Measurements from ENCODE around the gene TMEM245.

Gene TMEM245

DNA sequence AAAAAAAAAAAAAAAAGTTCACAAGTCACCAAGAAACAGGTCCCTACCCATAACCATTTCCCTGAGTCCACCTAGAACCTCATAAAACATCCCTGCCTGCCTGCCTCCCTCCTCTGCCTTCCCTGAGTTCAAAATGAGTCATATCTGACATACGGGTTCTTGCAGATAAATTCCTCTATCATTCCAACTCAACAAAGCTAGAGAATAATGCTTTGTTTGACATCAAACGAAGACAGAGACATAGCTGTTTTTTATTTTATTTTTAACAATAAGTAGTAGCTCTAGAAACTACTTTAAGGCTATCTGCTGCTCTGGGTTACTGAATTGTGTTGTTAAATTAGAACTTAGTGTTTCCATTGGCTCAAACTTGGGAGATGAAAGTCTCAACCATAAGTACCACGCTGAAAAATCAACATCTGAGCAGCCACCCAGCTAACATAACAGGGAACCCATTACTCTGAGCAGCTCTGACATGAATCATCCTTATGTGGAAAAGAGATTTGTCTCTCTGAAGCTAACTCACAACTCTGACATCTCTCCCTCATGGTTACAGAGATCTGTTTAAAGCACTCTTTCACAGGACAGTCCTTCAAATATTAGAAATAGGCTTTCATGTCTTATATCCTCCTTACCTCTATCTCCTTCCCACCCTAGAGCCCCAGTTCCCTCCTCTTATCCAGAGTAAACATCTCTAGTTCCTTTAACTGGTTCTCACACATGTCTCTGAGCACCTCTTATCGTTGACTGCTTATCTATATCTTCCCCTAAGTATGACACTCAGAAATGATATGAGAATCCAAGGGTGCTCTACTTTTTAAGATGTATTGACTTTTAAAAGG lies 12.1 kb downstream of the TMEM245 start:
- FAIRE-seq: peak; percentile 64

DNA sequence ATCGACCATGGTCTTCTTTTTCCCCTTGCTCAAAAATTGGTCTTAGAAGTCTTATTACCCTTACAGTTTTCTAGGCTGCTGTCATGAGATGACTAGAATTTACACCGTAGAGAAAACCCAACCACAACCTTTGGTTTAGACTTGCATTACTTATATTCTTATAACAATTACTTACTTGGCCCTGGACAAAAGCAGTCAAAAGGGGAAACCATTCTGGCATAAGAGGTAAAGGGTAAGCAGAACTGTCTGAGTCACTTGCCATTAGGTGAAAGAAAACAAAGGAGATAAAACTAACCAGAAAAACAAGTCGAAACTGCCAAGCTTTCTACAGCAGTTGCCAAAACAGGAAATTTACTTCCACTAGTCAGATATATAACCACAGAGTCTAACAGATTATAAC lies 17.9 kb downstream of the TMEM245 start:
- FAIRE-seq (peak; percentile 76), DNase-seq (ENCODE audit: insufficient read length, low spot score) (no peak)

More for the DNA sequence above, 12.1 kb downstream of the TMEM245 start:
- DNase-seq (ENCODE audit: insufficient read length, low spot score): no peak

DNA sequence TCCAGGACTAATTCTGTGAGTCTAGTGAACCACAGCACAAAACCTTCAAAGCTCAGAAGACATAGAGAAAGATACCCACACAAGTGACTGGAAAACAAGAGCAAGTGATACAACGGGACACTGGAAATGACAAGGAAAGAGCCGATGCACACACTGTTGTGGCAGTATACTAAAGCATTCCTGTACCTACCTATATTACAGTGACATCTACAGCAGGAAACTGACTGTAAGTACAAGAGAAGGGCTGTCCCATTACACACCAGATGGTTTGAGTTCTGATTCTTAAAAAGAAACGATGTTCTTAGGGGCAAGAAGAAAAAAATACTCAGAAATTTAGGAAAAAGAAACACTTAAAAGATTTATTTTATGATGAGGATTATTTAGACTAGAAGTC lies 18.5 kb downstream of the TMEM245 start:
- FAIRE-seq: no peak
- no peak for DNase-seq (ENCODE audit: insufficient read length, low spot score)

GRCh38 chr9:109100543-109101201 lies 19.1 kb downstream of the TMEM245 start:
- FAIRE-seq (no peak), DNase-seq (ENCODE audit: insufficient read length, low spot score) (no peak)

DNA sequence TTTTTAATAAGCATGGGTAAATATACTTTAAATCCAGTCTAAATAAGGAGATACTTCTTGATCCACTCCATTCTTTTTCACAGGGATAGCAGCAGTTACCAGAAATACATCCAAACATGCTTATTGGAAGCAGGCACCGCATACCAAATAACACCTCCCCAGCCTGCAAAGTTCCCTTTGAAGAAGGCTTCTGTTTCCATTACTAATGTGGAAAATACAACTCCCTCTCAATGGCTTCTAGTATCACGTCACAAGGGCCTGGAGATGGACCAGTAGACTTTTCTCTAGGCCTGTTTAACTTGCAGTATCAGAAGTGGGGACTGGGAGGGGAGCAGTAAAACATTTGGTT lies 20.8 kb downstream of the TMEM245 start:
- FAIRE-seq: peak; percentile 53
- no peak for DNase-seq (ENCODE audit: insufficient read length, low spot score)

- DNase-seq (ENCODE audit: insufficient read length, low spot score) (no peak), FAIRE-seq (no peak)
Observed at GRCh38 chr9:109098171-109098959, 21.4 kb downstream of the TMEM245 start.

DNA sequence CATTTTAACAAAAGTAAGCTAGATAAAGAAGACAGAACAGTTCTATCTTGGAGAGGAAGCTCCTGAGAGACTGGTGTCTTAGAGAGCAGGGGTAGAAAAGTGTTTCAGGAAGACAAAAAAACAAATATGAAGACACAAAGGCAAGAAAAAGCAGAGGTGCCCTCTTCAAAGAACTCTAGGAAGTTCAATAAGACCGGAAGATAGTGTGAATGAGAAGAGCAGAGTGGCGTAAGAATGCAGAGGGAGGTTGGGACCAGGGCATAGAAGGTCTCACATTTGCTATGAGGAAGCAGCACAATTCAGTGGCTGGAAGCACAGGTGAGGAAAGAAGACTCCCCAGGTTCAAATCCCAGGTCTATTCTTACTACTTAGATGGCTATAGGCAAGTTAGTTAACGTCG lies 22.6 kb downstream of the TMEM245 start:
- no peak for DNase-seq (ENCODE audit: insufficient read length, low spot score)
- FAIRE-seq: no peak

DNA sequence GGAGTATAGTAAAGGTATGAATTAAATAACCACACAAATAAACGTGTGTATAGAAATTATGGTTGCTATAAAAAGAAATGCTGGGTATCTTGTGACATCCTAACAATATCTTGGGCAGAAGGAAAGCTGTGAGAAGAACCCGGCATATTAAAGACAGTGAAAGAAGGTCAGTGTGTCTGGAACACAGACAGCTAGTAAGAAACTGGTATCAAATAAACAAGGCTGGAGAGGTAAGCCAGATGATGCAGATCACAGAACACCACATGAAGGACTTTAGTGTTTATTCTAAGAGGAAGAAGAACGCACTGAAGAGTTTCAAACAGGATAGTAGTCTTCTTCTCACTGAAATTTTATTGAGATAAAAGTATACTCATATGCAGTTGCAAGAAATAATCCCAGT lies 24.4 kb downstream of the TMEM245 start:
- FAIRE-seq (no peak), DNase-seq (ENCODE audit: insufficient read length, low spot score) (no peak)

DNA sequence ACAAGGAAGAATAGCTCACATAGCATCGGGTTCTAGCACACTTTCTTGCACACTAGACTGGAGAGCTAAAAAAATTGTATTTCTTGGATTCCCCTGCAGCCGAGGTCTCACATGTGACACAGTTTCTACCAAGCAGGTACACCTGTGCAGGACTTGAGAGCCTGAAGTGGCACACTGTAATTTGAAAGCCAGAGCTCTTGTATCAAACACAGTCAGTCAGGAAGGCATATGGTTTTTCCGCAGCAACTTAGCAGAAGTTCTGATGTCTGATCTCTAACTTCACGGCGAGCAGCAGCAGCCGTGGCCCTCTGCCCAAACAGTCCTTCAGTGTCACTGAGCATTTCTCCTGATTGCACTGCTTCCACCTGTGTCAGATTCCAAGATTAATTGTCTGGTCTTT lies 25.5 kb downstream of the TMEM245 start:
- DNase-seq (ENCODE audit: insufficient read length, low spot score) (no peak), FAIRE-seq (no peak)

- DNase-seq (ENCODE audit: insufficient read length, low spot score) (no peak), FAIRE-seq (no peak)
Observed at GRCh38 chr9:109092587-109092986, 27.2 kb downstream of the TMEM245 start.

DNA sequence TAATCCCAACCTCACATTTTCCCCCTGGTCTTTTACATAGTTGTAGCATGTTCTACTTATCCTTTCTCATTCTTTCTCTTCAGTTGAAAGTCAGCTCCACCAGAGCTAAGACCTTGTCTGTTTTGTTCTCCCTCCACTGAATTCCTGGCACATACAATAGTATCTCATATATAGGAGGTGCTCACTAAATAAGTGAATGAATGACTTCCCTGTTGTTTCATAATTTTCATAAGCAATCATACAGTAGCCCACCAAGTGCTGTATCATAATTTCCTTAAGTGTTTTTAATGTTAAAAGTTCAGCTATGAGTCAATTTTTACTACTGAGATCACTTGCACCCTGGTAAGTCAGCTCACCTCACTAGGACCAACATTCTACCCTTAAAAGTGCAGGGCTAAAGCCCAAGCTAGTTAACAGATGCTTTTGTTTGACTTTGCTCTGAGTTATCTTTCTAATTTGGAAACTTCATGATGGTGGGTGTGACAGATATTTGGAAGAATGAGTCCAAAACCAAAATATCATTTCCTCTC lies 27.6 kb downstream of the TMEM245 start:
- DNase-seq (ENCODE audit: insufficient read length, low spot score): no peak

DNA sequence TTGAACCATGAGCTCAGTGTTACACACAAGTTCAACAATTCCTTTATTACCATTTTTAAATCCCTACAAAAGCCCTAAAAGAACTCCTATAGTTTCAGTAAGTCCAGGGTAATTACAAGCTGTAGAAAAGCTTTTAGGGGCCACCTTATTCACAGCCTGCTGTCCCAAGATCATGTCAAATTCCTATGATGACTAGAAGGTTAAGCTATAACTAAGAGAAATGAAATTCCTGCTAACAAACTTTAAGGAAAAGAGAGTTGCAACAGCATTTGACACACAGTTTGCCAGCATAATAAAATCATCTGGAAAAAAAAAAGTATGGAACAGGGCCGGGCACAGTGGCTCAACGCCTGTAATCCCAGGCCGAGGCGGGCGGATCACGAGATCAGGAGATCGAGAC lies 31.5 kb downstream of the TMEM245 start:
- DNase-seq (ENCODE audit: insufficient read length, low spot score) (no peak), FAIRE-seq (no peak)

More for the DNA sequence above, 27.6 kb downstream of the TMEM245 start:
- FAIRE-seq: no peak

DNA sequence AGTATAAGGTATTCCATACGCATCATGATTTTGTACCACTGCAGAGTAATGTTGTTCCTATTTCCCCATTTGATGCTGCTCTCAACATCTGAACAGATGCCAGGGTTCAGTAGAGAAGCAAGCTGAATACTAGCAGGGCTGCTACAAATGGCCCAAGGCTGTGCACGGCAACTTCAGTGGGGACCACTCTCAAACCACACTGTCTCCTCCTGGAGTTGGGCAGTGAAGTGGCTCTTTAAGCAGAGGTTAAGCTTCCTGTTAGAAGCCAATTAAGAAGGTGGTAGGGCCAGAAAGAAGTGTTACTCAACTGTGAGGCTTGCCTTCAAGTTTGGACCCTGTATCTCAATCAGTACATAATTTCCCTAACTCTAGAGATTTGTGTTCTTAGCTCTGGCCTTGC lies 32.0 kb downstream of the TMEM245 start:
- DNase-seq (ENCODE audit: insufficient read length, low spot score) (no peak), FAIRE-seq (no peak)

DNA sequence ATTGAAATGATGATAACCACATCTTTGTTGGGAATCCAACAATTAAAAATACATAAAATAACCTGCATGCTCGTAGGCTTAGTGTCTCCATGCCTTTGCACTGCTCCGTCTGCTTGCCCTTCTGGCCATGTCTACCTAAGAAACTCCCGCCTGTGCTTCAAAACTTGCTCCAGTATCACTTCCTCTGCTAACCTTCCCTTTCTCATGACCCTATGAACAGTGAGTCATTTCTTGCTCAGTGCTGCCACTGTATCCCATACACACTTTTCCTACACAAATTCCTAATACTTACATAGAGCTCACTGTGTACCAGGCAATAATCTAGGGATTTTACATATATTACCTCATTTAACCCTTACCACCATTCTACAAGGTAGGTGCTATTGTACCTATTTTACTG lies 33.5 kb downstream of the TMEM245 start:
- peak; percentile 89 for FAIRE-seq

DNA sequence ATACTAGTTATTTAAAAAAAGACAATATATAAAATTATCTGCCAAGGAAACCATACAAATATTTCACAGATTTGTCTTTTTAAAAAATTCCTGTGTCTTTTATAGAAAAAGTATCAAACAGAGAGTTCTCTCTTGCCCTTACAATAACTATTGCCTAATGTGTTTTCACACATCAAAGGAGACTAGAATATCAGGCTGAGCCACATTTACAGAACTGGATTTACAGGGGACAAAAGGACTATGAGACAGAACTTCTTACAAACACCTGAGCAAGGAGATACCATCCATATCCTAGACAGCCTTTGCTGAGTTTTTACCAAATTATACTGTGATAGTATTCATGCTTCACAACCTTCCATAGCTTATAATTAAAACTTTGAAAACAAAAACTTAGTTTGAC lies 34.2 kb downstream of the TMEM245 start:
- DNase-seq (ENCODE audit: insufficient read length, low spot score): no peak

More for the DNA sequence above, 33.5 kb downstream of the TMEM245 start:
- peak; percentile 13 for DNase-seq (ENCODE audit: insufficient read length, low spot score)

GRCh38 chr9:109083813-109084405 lies 35.8 kb downstream of the TMEM245 start:
- FAIRE-seq (no peak), DNase-seq (ENCODE audit: insufficient read length, low spot score) (no peak)

More for the DNA sequence above, 34.2 kb downstream of the TMEM245 start:
- FAIRE-seq: peak; percentile 44

- FAIRE-seq (no peak), DNase-seq (ENCODE audit: insufficient read length, low spot score) (no peak)
Observed at GRCh38 chr9:109083141-109083540, 36.6 kb downstream of the TMEM245 start.

- FAIRE-seq: peak; percentile 33
- no peak for DNase-seq (ENCODE audit: insufficient read length, low spot score)
Observed at GRCh38 chr9:109082091-109082620, 37.6 kb downstream of the TMEM245 start.

DNA sequence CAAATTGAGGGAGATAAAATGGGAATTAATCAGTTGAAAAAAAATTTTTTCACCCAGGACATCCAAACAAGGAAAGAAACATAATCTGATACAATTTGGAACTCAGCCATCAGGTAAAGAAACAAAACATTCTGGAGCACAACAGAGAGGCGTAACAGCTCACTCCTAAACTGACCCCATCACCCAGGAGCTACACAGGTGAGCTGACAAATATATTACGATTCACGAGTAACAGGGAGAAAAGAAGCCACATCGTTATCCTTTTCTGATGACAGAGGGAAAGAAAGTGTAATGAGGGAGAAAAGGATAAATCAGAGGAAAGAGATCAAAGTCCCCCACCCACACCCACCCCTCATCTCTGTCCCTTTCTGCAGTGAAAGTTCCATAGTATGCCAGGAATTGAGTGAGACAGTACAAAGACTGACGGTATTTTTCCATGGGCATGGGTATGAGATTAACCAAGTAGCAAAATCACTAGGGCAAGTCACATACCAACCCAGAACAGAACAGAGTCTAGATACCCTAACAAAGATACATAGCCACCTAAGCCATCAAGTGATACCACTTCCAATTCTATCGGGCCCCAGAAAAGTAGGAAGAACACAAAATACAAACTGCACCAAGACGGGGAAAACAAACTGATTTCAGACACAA lies 45.4 kb downstream of the TMEM245 start:
- FAIRE-seq (no peak), DNase-seq (ENCODE audit: insufficient read length, low spot score) (no peak)

DNA sequence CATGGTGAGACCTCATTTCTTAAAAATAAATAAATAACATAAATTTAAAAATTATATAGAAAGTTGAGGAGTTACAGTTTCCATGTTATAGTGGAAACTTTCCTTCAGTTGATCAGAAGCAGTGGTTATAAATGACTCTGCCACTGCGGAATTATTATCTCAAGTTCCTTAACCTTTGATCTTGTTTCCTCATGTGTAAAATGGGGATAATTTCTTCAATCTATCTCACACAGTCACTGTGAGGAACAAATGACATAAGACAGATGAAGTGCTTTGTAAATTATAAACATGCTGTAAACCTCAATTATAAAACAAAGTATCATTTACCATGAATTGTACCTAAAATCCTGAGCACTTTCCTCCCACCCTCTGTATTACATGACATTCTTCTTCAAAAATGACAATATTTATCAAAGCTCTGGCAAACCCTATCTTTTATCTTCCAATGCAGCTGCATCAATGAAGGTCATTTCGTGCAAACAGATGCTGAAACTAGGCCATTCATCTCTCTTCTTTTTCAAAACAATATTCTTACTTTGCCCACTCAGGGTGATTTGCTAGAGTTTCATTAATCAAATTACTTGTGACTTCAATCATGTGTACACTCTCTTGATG lies 46.8 kb downstream of the TMEM245 start:
- DNase-seq (ENCODE audit: insufficient read length, low spot score) (no peak), FAIRE-seq (no peak)

All from GM19239 (cell line).